ENCODE data around the gene FGF11. TPM values are rescaled to one million over a fixed set of nuclear protein-coding genes. Genes with fewer than 3 reads are reported as not detected.

FGF11 gene
- total and polyA plus RNA-seq, 9 donors, result 0.10 to 5.1 (median 0.61) TPM

- Histone ChIP-seq H3K9me3 (no peaks in the 10 kb centered on the region), H3K4me3 (no peak overlapping the region), H3K36me3 (no peaks in the 10 kb centered on the region), H3K27ac (no peak overlapping the region), H3K27me3 (no peaks in the 10 kb centered on the region), H3K4me1 (ENCODE audit: insufficient read depth) (peaks cover 2% of the 10 kb centered on the region)
- whole genome bisulfite sequencing, 3 donors, result 85 to 87% (median 86%) methylated on average over 44 of the region's 44 CpGs
- peak in 2 of 5 donors; percentile 42 to 51 for DNase-seq
- TF ChIP-seq POLR2A (IDR thresholded peaks at IDR 0.05), result no peak
- TF ChIP-seq EP300 (IDR thresholded peaks at IDR 0.05), result no peak
- no peak for TF ChIP-seq CTCF (IDR thresholded peaks at IDR 0.05)
- intact Hi-C loops (cut with DNase I), result no loop called here
Observed at GRCh38 chr17:7462474-7463371, 23.4 kb downstream of the FGF11 start.

- Histone ChIP-seq H3K27me3 (no peaks in the 10 kb centered on the region), H3K27ac (no peak overlapping the region), H3K4me3 (no peak overlapping the region), H3K36me3 (no peaks in the 10 kb centered on the region), H3K9me3 (no peaks in the 10 kb centered on the region), H3K4me1 (ENCODE audit: insufficient read depth) (peaks cover 2% of the 10 kb centered on the region)
- no peak for DNase-seq
- 78 to 86% (median 81%) methylated on average over 14 of the region's 14 CpGs for WGBS, 3 donors
- intact Hi-C loops (cut with DNase I), result no loop called here
- TF ChIP-seq POLR2A (IDR thresholded peaks at IDR 0.05) (no peak), EP300 (IDR thresholded peaks at IDR 0.05) (no peak), CTCF (IDR thresholded peaks at IDR 0.05) (no peak)
Observed at GRCh38 chr17:7463372-7463846, 24.1 kb downstream of the FGF11 start.

- no peak overlapping the region for H3K4me3 ChIP-seq
- WGBS, 3 donors, result 87 to 94% (median 92%) methylated on average over 9 of the region's 9 CpGs
- intact Hi-C loops (cut with DNase I), result no loop called here
- no peak overlapping the region for H3K27ac ChIP-seq
- DNase-seq, result no peak
- H3K9me3 ChIP-seq, result no peaks in the 10 kb centered on the region
- no peaks in the 10 kb centered on the region for H3K27me3 ChIP-seq
- TF ChIP-seq POLR2A (IDR thresholded peaks at IDR 0.05) (no peak), CTCF (IDR thresholded peaks at IDR 0.05) (no peak), EP300 (IDR thresholded peaks at IDR 0.05) (no peak)
- peaks cover 2% of the 10 kb centered on the region for H3K4me1 ChIP-seq (ENCODE audit: insufficient read depth)
- no peaks in the 10 kb centered on the region for H3K36me3 ChIP-seq
Observed at GRCh38 chr17:7464081-7464480, 24.8 kb downstream of the FGF11 start.

GRCh38 chr17:7465597-7466275 lies 26.4 kb downstream of the FGF11 start:
- 74 to 83% (median 76%) methylated on average over 31 to 33 of the region's 33 CpGs for WGBS, 3 donors
- Histone ChIP-seq H3K27me3 (no peaks in the 10 kb centered on the region), H3K9me3 (no peaks in the 10 kb centered on the region), H3K27ac (no peak overlapping the region), H3K36me3 (no peaks in the 10 kb centered on the region), H3K4me3 (no peak overlapping the region), H3K4me1 (ENCODE audit: insufficient read depth) (peaks cover 4% of the 10 kb centered on the region)
- no peak for DNase-seq
- no peak for TF ChIP-seq EP300 (IDR thresholded peaks at IDR 0.05)
- no peak for TF ChIP-seq POLR2A (IDR thresholded peaks at IDR 0.05)
- no peak for TF ChIP-seq CTCF (IDR thresholded peaks at IDR 0.05)
- intact Hi-C loops (cut with DNase I), result no loop called here

Data from ovary (tissue), 9 donors.